HepG2 (cell line): ENCODE results near the gene SLC25A19. TPM values are rescaled to one million over a fixed set of nuclear protein-coding genes. Genes with fewer than 3 reads are reported as not detected.

Experiments used
- ATAC-seq: fragments of 200-7000 bp; cut with Tn5 transposase; 3 replicates; pipeline ENCODE4 v1.9.1; 2020; ENCODE audit warnings: mild to moderate bottlenecking, moderate library complexity
- BruUV-seq: library from RNA; stranded (reverse); fragments of 400-500 nt; replicated peaks from 2 replicates; lab custom pipeline; 2021; lab: Mats Ljungman, UMichigan
- CTCF ChIA-PET: fragments of 300-600 bp; formaldehyde crosslinking; extraction: SDS; loops from one replicate; lab custom pipeline; 2021; ENCODE audit warnings: low total read pairs, inconsistent platforms, low intra/inter-chr PET ratio; lab: Yijun Ruan, JAX
- POLR2A ChIA-PET: fragments of 350-600 bp; sonication (Branson Sonifier 250); formaldehyde crosslinking; loops from one replicate; lab custom pipeline; 2020; ENCODE audit warnings: antibody characterized with exemption, inconsistent platforms; lab: Yijun Ruan, JAX
- DNase-seq: peaks from one replicate; pipeline ENCODE4 v3.0.0-alpha.2; 2015; ENCODE audit warnings: low spot score
- FAIRE-seq: peaks from 3 replicates; lab custom pipeline; 2011; peaks lifted over from hg19 to GRCh38; lab: Jason Lieb, UNC
- H2AFZ ChIP-seq: one replicate; pipeline ENCODE4 v1.6.1; 2011; ENCODE audit warnings: low read length, inconsistent platforms
- H3K27ac ChIP-seq: fragments of 300-600 bp; 3 replicates; pipeline ENCODE4 v1.8.0; 2011; ENCODE audit warnings: mixed run types, mild to moderate bottlenecking, mixed read lengths, low read length, inconsistent platforms; ENCODE audit not compliant: insufficient read depth; ENCODE audit errors: extremely low read length
- H3K27me3 ChIP-seq, 2 experiments: fragments of 200-600 bp in 1 of 2; 2 replicates in 1 of 2; 3 replicates in 1 of 2; pipeline versions ENCODE4 v1.6.0 to v1.8.0; 2011; ENCODE audit warnings: low read length in 2 of 2, mild to moderate bottlenecking in 2 of 2, moderate library complexity in 2 of 2, inconsistent platforms in 1 of 2; ENCODE audit not compliant: insufficient read depth in 2 of 2, control insufficient read depth in 1 of 2
- H3K36me3 ChIP-seq, 2 experiments: fragments of 200-600 bp in 1 of 2; replicated peaks in 1 of 2; 2 replicates in 1 of 2; 3 replicates in 1 of 2; pipeline versions ENCODE4 v1.5.1 to v1.8.0; 2011; ENCODE audit warnings: low read length in 2 of 2, inconsistent platforms in 1 of 2; ENCODE audit not compliant: insufficient read depth in 2 of 2, control insufficient read depth in 1 of 2
- H3K4me1 ChIP-seq: 2 replicates; pipeline ENCODE4 v1.5.1; 2012; ENCODE audit warnings: low read length, inconsistent platforms; ENCODE audit not compliant: insufficient read depth
- H3K4me2 ChIP-seq: 2 replicates; pipeline ENCODE4 v1.6.0; 2011; ENCODE audit warnings: low read depth, low read length, inconsistent platforms
- H3K4me3 ChIP-seq, 3 experiments: fragments of 200-600 bp in 1 of 3; sonication (generic), shearing (Covaris generic) in 1 of 3; replicated peaks in 1 of 3; 2 replicates each; pipeline ENCODE4 v1.5.1; 2011 to 2016; ENCODE audit warnings: low read length in 3 of 3, inconsistent platforms in 2 of 3, low read depth in 2 of 3, mild to moderate bottlenecking in 2 of 3, control low read depth in 1 of 3, mixed read lengths in 1 of 3; ENCODE audit not compliant: insufficient read depth in 1 of 3
- H3K79me2 ChIP-seq: one replicate; pipeline ENCODE4 v1.6.1; 2011; ENCODE audit warnings: low read length, inconsistent platforms; ENCODE audit not compliant: insufficient read depth
- H3K9ac ChIP-seq: 2 replicates; pipeline ENCODE4 v1.6.0; 2011; ENCODE audit warnings: mild to moderate bottlenecking, low read depth, low read length, inconsistent platforms; ENCODE audit not compliant: insufficient read depth
- H3K9me3 ChIP-seq: 2 replicates; pipeline ENCODE4 v1.5.1; 2012; ENCODE audit warnings: mild to moderate bottlenecking, low read length
- H4K20me1 ChIP-seq: 2 replicates; pipeline ENCODE4 v1.6.0; 2011; ENCODE audit warnings: inconsistent platforms, mild to moderate bottlenecking, low read length, moderate library complexity; ENCODE audit not compliant: insufficient read depth
- FOXJ3 ChIP-seq: sonication (generic); formaldehyde crosslinking; IDR thresholded peaks from 2 replicates; pipeline ENCODE4 v1.4.0; 2020; ENCODE audit warnings: missing genetic modification reagents, mild to moderate bottlenecking, borderline replicate concordance
- GZF1 ChIP-seq: sonication (generic); formaldehyde crosslinking; IDR thresholded peaks from 2 replicates; pipeline ENCODE4 v1.5.1; 2020; ENCODE audit warnings: mild to moderate bottlenecking, missing genetic modification reagents
- HOXA9 ChIP-seq: sonication (generic); formaldehyde crosslinking; IDR thresholded peaks from 2 replicates; pipeline ENCODE4 v1.8.1; 2022; ENCODE audit warnings: missing genetic modification reagents, mild to moderate bottlenecking, moderate library complexity, borderline replicate concordance
- MAFF ChIP-seq: IDR thresholded peaks from 2 replicates; pipeline ENCODE4 v1.6.1; 2011; ENCODE audit warnings: low read depth, low read length, improper control_type of control experiment
- THAP11 ChIP-seq: IDR thresholded peaks from 2 replicates; pipeline ENCODE4 v1.6.1; 2016; ENCODE audit warnings: missing biosample characterization, missing genetic modification reagents
- YY1 ChIP-seq: IDR thresholded peaks from 2 replicates; pipeline ENCODE4 v1.6.1; 2011; ENCODE audit warnings: low read length, low read depth, moderate library complexity, mild to moderate bottlenecking; ENCODE audit not compliant: insufficient read depth, insufficient replicate concordance
- ZMAT3 ChIP-seq: sonication (generic); formaldehyde crosslinking; conservative IDR thresholded peaks from 2 replicates; pipeline ENCODE4 v1.7.0; 2021; ENCODE audit warnings: missing genetic modification reagents
- ZNF577 ChIP-seq: sonication (generic); formaldehyde crosslinking; IDR thresholded peaks from 2 replicates; pipeline ENCODE4 v1.4.0; 2020; ENCODE audit warnings: mild to moderate bottlenecking, low read depth, missing genetic modification reagents, borderline replicate concordance
- ZNF607 ChIP-seq: sonication (generic); formaldehyde crosslinking; IDR thresholded peaks from 2 replicates; pipeline ENCODE4 v1.5.1; 2020; ENCODE audit warnings: missing genetic modification reagents, mild to moderate bottlenecking, borderline replicate concordance
- ZNF709 ChIP-seq: sonication (generic); formaldehyde crosslinking; IDR thresholded peaks from 2 replicates; pipeline ENCODE4 v1.5.0; 2020; ENCODE audit warnings: mild to moderate bottlenecking, missing genetic modification reagents
- ZNF747 ChIP-seq: sonication (generic); formaldehyde crosslinking; IDR thresholded peaks from 2 replicates; pipeline ENCODE4 v1.8.1; 2023; ENCODE audit warnings: missing genetic modification reagents, mild to moderate bottlenecking, borderline replicate concordance
- WGBS: methylation state at CpG from one replicate; pipeline ENCODE4 v1.1.6; 2017; ENCODE audit warnings: low lambda C conversion rate; 5-methylcytosine and 5-hydroxymethylcytosine counted together
- in situ Hi-C: cut with HindIII; loops from 2 replicates; pipeline ENCODE4 v1.10.0; 2017; ENCODE audit warnings: low pct_unique_long_range_greater_than_20kb; ENCODE audit not compliant: extremely low pct_ligation_motif_present
- intact Hi-C: fragments of 100-400 bp; cut with micrococcal nuclease; formaldehyde crosslinking; loops from one replicate; pipeline ENCODE4 v1.10.0; 2022; ENCODE audit not compliant: unreplicated experiment
- polyA plus RNA-seq, 8 experiments: library from polyadenylated mRNA; depleted of rRNA in 3 of 8; stranded (reverse) in 7 of 8; unstranded in 1 of 8; fragments of >200 nt; fragmentation: Illumina TruSeq in 4 of 8; extraction: Trizol in 4 of 8; gene quantifications; 2 replicates each; pipeline versions ENCODE4 v1.2.1 to v1.2.3, GENCODE V29; 2011 to 2016; ENCODE audit warnings: low read depth in 4 of 8, missing spikeins in 1 of 8, mixed read lengths in 1 of 8; ENCODE audit not compliant: insufficient read depth in 1 of 8
- total RNA-seq, 5 experiments: library from RNA; depleted of rRNA; stranded (reverse); fragments of >200 nt; fragmentation: Illumina TruSeq; extraction: Trizol; gene quantifications; 2 replicates each; pipeline ENCODE4 v1.2.3, GENCODE V29; 2016; ENCODE audit warnings: low read depth in 1 of 5
- TF ChIP-seq, protein P1 (sequence below): IDR thresholded peaks from 2 replicates; pipeline ENCODE4 v1.6.1; 2018; ENCODE audit warnings: missing genetic modification reagents, mild to moderate bottlenecking, missing compliant biosample characterization
- TF ChIP-seq, protein P2 (sequence below): sonication (generic); formaldehyde crosslinking; IDR thresholded peaks from 2 replicates; pipeline ENCODE4 v1.5.1; 2020; ENCODE audit warnings: missing genetic modification reagents, mild to moderate bottlenecking, borderline replicate concordance
- TF ChIP-seq, protein P3 (sequence below): sonication (generic); formaldehyde crosslinking; IDR thresholded peaks from 2 replicates; pipeline ENCODE4 v1.8.1; 2022; ENCODE audit warnings: mild to moderate bottlenecking, missing genetic modification reagents
- TF ChIP-seq, protein P4 (sequence below): sonication (generic); formaldehyde crosslinking; conservative IDR thresholded peaks from 2 replicates; pipeline ENCODE4 v1.4.0; 2020; ENCODE audit warnings: missing genetic modification reagents
- TF ChIP-seq, protein P5 (sequence below): sonication (generic); formaldehyde crosslinking; IDR thresholded peaks from 2 replicates; pipeline ENCODE4 v1.9.0; 2021; ENCODE audit warnings: missing genetic modification reagents, borderline replicate concordance

SLC25A19 gene
- total and polyA plus RNA-seq, 2 of the 13 experiments (the other 11 are each of a cell fraction or from before 2014, with no cell fraction given), result 24.4 to 41.4 TPM

DNA sequence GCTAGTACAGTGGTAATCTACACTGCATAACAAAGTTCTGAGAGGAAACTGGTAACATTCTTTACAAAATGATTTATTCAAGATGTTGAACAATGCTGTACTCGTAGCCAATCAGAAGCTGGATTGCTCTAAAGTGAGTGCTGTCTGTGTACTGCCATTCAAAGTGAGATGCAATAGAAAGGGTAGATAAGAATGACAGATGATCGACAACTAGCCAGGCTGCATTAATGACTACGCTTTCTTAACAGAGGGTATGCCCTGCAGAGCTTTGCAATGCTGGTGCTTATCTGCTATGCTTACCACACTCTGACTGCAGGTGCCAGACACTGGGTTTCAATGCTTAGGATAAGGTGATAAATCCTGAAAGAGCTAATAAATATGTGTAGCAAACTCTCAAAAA, 46.1 kb upstream of the SLC25A19 start:
- Histone ChIP-seq H2AFZ (no peak overlapping the region), H3K27ac (no peak overlapping the region), H3K4me2 (no peak overlapping the region), H3K79me2 (peaks cover 43% of the 10 kb centered on the region), H3K4me3 (no peak overlapping the region), H3K4me1 (0 out of 2 replicates have a peak, but pooled peaks cover 9% of the 10 kb centered on the region), H3K9ac (no peak overlapping the region), H3K27me3 (no peaks in the 10 kb centered on the region), H3K36me3 (peaks cover 9 to 18% of the 10 kb centered on the region in 2 experiments), H3K9me3 (no peaks in the 10 kb centered on the region), H4K20me1 (no peaks in the 10 kb centered on the region; the same call in 1 of the 2 replicates)
- in situ Hi-C loops (no loop called here), intact Hi-C loops (no loop called here)
- no peak for FAIRE-seq
- no TSS peak for BruUV-seq
- WGBS, result 78% methylated on average over 3 of the region's 3 CpGs
- POLR2A ChIA-PET, result interaction anchor here (1.5 to 2.4 kb wide), 2 partner anchors 12 to 59 kb away, joined by 3 to 11 read pairs; no protein-coding TSS in a partner anchor
- CTCF ChIA-PET, result no interaction called here
- DNase-seq, result no peak
- ATAC-seq, result no peak
- no peak for TF ChIP-seq ZNF709 (CRISPR knock-in tag)
- TF ChIP-seq, protein P1, sequence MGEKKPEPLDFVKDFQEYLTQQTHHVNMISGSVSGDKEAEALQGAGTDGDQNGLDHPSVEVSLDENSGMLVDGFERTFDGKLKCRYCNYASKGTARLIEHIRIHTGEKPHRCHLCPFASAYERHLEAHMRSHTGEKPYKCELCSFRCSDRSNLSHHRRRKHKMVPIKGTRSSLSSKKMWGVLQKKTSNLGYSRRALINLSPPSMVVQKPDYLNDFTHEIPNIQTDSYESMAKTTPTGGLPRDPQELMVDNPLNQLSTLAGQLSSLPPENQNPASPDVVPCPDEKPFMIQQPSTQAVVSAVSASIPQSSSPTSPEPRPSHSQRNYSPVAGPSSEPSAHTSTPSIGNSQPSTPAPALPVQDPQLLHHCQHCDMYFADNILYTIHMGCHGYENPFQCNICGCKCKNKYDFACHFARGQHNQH (CRISPR knock-in tag), result no peak
- TF ChIP-seq, protein P2, sequence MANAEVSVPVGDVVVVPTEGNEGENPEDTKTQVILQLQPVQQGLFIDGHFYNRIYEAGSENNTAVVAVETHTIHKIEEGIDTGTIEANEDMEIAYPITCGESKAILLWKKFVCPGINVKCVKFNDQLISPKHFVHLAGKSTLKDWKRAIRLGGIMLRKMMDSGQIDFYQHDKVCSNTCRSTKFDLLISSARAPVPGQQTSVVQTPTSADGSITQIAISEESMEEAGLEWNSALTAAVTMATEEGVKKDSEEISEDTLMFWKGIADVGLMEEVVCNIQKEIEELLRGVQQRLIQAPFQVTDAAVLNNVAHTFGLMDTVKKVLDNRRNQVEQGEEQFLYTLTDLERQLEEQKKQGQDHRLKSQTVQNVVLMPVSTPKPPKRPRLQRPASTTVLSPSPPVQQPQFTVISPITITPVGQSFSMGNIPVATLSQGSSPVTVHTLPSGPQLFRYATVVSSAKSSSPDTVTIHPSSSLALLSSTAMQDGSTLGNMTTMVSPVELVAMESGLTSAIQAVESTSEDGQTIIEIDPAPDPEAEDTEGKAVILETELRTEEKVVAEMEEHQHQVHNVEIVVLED (CRISPR knock-in tag), result no peak
- TF ChIP-seq, protein P3, sequence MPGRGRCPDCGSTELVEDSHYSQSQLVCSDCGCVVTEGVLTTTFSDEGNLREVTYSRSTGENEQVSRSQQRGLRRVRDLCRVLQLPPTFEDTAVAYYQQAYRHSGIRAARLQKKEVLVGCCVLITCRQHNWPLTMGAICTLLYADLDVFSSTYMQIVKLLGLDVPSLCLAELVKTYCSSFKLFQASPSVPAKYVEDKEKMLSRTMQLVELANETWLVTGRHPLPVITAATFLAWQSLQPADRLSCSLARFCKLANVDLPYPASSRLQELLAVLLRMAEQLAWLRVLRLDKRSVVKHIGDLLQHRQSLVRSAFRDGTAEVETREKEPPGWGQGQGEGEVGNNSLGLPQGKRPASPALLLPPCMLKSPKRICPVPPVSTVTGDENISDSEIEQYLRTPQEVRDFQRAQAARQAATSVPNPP (CRISPR knock-in tag), result no peak
- TF ChIP-seq ZNF577 (CRISPR knock-in tag), result no peak
- TF ChIP-seq FOXJ3 (CRISPR knock-in tag), result no peak
- TF ChIP-seq, protein P4, sequence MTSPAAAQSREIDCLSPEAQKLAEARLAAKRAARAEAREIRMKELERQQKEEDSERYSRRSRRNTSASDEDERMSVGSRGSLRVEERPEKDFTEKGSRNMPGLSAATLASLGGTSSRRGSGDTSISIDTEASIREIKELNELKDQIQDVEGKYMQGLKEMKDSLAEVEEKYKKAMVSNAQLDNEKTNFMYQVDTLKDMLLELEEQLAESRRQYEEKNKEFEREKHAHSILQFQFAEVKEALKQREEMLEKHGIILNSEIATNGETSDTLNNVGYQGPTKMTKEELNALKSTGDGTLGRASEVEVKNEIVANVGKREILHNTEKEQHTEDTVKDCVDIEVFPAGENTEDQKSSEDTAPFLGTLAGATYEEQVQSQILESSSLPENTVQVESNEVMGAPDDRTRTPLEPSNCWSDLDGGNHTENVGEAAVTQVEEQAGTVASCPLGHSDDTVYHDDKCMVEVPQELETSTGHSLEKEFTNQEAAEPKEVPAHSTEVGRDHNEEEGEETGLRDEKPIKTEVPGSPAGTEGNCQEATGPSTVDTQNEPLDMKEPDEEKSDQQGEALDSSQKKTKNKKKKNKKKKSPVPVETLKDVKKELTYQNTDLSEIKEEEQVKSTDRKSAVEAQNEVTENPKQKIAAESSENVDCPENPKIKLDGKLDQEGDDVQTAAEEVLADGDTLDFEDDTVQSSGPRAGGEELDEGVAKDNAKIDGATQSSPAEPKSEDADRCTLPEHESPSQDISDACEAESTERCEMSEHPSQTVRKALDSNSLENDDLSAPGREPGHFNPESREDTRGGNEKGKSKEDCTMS (CRISPR knock-in tag), result no peak
- TF ChIP-seq ZNF747 (CRISPR knock-in tag), result no peak
- no peak for TF ChIP-seq ZMAT3 (CRISPR knock-in tag)
- TF ChIP-seq, protein P5, sequence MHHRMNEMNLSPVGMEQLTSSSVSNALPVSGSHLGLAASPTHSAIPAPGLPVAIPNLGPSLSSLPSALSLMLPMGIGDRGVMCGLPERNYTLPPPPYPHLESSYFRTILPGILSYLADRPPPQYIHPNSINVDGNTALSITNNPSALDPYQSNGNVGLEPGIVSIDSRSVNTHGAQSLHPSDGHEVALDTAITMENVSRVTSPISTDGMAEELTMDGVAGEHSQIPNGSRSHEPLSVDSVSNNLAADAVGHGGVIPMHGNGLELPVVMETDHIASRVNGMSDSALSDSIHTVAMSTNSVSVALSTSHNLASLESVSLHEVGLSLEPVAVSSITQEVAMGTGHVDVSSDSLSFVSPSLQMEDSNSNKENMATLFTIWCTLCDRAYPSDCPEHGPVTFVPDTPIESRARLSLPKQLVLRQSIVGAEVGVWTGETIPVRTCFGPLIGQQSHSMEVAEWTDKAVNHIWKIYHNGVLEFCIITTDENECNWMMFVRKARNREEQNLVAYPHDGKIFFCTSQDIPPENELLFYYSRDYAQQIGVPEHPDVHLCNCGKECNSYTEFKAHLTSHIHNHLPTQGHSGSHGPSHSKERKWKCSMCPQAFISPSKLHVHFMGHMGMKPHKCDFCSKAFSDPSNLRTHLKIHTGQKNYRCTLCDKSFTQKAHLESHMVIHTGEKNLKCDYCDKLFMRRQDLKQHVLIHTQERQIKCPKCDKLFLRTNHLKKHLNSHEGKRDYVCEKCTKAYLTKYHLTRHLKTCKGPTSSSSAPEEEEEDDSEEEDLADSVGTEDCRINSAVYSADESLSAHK (CRISPR knock-in tag), result no peak
- no peak for TF ChIP-seq GZF1 (CRISPR knock-in tag)
- TF ChIP-seq YY1, result no peak
- TF ChIP-seq THAP11 (CRISPR knock-in tag), result no peak
- no peak for TF ChIP-seq MAFF
- TF ChIP-seq ZNF607 (CRISPR knock-in tag), result no peak
- no peak for TF ChIP-seq HOXA9
